ENCODE data around the gene TP53.

- TF ChIP-seq CTCF (IDR thresholded peaks at IDR 0.05), result no peak
- no peak for TF ChIP-seq POLR2A (IDR thresholded peaks at IDR 0.05)
These were observed 40.3 kb downstream of the TP53 start for GRCh38 chr17:7647018-7647417.

All from Peyer's patch (tissue), 4 donors.